ENCODE measurements around the gene OR7E24.

- TF ChIP-seq EP300 (IDR thresholded peaks at IDR 0.05; ENCODE audit: borderline replicate concordance in 1 of 2, low read depth in 1 of 2, low read length in 1 of 2): no peak
- no peak for TF ChIP-seq USF1 (IDR thresholded peaks at IDR 0.05; ENCODE audit: borderline replicate concordance, low read depth)
Observed at GRCh38 chr19:9289231-9289884, 38.6 kb downstream of the OR7E24 start.
